Mesothelial cell of epicardium (in vitro differentiated cells): ENCODE measurements around the gene PAQR4. TPM values are rescaled to one million over a fixed set of nuclear protein-coding genes. Genes with fewer than 3 reads are reported as not detected.

Experiments used
- DNase-seq, 2 experiments: peaks; one replicate each; pipeline ENCODE4 v3.0.0; 2021; ENCODE audit warnings: low spot score in 2 of 2; ENCODE audit not compliant: unreplicated experiment in 2 of 2
- H3K27ac Mint-ChIP-seq: 2 replicates; pipeline ENCODE4 v1.8.0; 2021; ENCODE audit warnings: mixed read lengths
- H3K27me3 Mint-ChIP-seq: 2 replicates; pipeline ENCODE4 v1.8.0; 2021; ENCODE audit warnings: low read depth, mixed read lengths
- H3K36me3 Mint-ChIP-seq: 2 replicates; pipeline ENCODE4 v1.8.0; 2021; ENCODE audit warnings: mixed read lengths
- H3K4me1 Mint-ChIP-seq: 2 replicates; pipeline ENCODE4 v1.8.0; 2021; ENCODE audit warnings: mixed read lengths
- H3K4me3 Mint-ChIP-seq: 2 replicates; pipeline ENCODE4 v1.8.0; 2021; ENCODE audit warnings: mild to moderate bottlenecking, moderate library complexity, mixed read lengths
- H3K9me3 Mint-ChIP-seq: 2 replicates; pipeline ENCODE4 v1.8.0; 2021; ENCODE audit warnings: mixed read lengths
- CTCF ChIP-seq: fragments of 200-600 bp; sonication (generic); IDR thresholded peaks from one replicate; pipeline ENCODE4 v1.5.0; 2021; ENCODE audit warnings: antibody characterized with exemption; ENCODE audit not compliant: unreplicated experiment
- total RNA-seq: library from RNA; stranded (reverse); gene quantifications from 3 replicates; pipeline ENCODE4 v1.2.1, GENCODE V29; 2021

Gene PAQR4
- total RNA-seq, 1 donor from 2014 or later, result 10.1 TPM

GRCh38 chr16:2992383-2993081 is 23.4 kb downstream of the PAQR4 start:
- H3K27ac Mint-ChIP-seq, result no peak overlapping the region

GRCh38 chr16:2996298-2996697 is 27.1 kb downstream of the PAQR4 start:
- Mint-ChIP-seq H3K4me3 (no peak overlapping the region), H3K4me1 (no peaks in the 10 kb centered on the region), H3K27ac (no peak overlapping the region), H3K9me3 (no peaks in the 10 kb centered on the region), H3K36me3 (no peaks in the 10 kb centered on the region), H3K27me3 (peaks cover 2% of the 10 kb centered on the region)
- TF ChIP-seq CTCF, result no peak
- DNase-seq, result no peak

More at GRCh38 chr16:2992383-2993081, 23.4 kb downstream of the PAQR4 start:
- no peaks in the 10 kb centered on the region for H3K9me3 Mint-ChIP-seq
- peaks cover 28% of the 10 kb centered on the region for H3K4me1 Mint-ChIP-seq
- DNase-seq, result no peak
- no peak for TF ChIP-seq CTCF
- H3K4me3 Mint-ChIP-seq, result no peak overlapping the region
- no peaks in the 10 kb centered on the region for H3K36me3 Mint-ChIP-seq
- no peaks in the 10 kb centered on the region for H3K27me3 Mint-ChIP-seq

- DNase-seq, result no peak
- Mint-ChIP-seq H3K4me1 (peaks cover 3% of the 10 kb centered on the region), H3K27me3 (peaks cover 11% of the 10 kb centered on the region), H3K9me3 (no peaks in the 10 kb centered on the region), H3K4me3 (no peak overlapping the region), H3K36me3 (no peaks in the 10 kb centered on the region), H3K27ac (no peak overlapping the region)
- TF ChIP-seq CTCF, result no peak
These were observed 30.8 kb downstream of the PAQR4 start for GRCh38 chr16:2999929-3000328.

GRCh38 chr16:3000540-3000939 is 31.4 kb downstream of the PAQR4 start:
- Mint-ChIP-seq H3K36me3 (no peaks in the 10 kb centered on the region), H3K9me3 (no peaks in the 10 kb centered on the region), H3K27ac (no peak overlapping the region), H3K4me1 (peaks cover 4% of the 10 kb centered on the region), H3K27me3 (peaks cover 14% of the 10 kb centered on the region), H3K4me3 (no peak overlapping the region)
- TF ChIP-seq CTCF, result no peak
- DNase-seq, result no peak

- H3K4me3 Mint-ChIP-seq, result no peak overlapping the region
- H3K4me1 Mint-ChIP-seq, result peaks cover 7% of the 10 kb centered on the region
- no peaks in the 10 kb centered on the region for H3K36me3 Mint-ChIP-seq
- no peak for DNase-seq
- TF ChIP-seq CTCF, result no peak
- no peaks in the 10 kb centered on the region for H3K9me3 Mint-ChIP-seq
- no peak overlapping the region for H3K27ac Mint-ChIP-seq
- peaks cover 20% of the 10 kb centered on the region for H3K27me3 Mint-ChIP-seq
These were observed 32.2 kb downstream of the PAQR4 start for GRCh38 chr16:3001316-3001715.
